GM18868 (cell line): ENCODE data around the gene CR1.
"Not testable (repeated sequence)": the region's sequence is repeated elsewhere in the genome, so short reads cannot be mapped to it uniquely, and the experiment has no call there.

Source experiments
- ATAC-seq: cut with Tn5 transposase; IDR thresholded peaks from one replicate; pipeline ENCODE4 v1.9.1; 2021; ENCODE audit warnings: mild to moderate bottlenecking, moderate library complexity; ENCODE audit not compliant: unreplicated experiment

The CR1 gene

DNA sequence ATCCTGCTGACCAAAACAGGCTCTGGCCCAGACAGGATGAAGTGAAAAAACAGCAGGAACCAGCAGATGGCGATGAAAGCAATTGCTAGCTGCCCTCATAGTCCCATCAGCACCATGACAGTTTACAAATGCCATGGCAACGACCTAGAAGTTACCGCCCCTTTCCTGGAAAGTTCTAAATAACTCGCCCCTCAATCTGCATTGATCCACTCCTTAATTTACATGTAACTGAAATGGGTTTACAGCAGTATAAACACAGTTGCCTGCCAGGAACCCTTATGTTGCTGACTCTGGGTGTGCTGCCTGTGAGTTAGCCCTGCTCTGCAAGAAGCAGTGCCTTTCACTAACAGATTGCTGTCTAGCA lies 83.5 kb downstream of the CR1 start:
- ATAC-seq: peak; percentile 69

- no peak for ATAC-seq
Measured at GRCh38 chr1:207581496-207582153, 85.7 kb downstream of the CR1 start.

DNA sequence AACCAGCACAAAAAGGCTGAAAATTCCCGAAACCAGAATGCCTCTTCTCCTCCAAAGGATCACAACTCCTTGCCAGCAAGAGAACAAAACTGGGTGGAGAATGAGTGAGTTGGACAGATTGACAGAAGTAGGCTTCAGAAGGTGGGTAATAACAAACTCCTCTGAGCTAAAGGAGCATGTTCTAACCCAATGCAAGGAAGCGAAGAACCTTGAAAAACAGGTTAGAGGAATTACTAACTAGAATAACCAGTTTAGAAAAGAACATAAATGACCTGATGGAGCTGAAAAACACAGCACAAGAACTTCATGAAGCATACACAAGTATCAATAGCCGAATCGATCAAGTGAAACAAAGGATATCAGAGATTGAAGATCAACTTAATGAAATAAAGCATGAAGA lies 93.5 kb downstream of the CR1 start:
- not testable (repeated sequence) for ATAC-seq

GRCh38 chr1:207591205-207591604 lies 95.2 kb downstream of the CR1 start:
- ATAC-seq: not testable (repeated sequence)

- not testable (repeated sequence) for ATAC-seq
Measured at GRCh38 chr1:207594095-207594494, 98.1 kb downstream of the CR1 start.

DNA sequence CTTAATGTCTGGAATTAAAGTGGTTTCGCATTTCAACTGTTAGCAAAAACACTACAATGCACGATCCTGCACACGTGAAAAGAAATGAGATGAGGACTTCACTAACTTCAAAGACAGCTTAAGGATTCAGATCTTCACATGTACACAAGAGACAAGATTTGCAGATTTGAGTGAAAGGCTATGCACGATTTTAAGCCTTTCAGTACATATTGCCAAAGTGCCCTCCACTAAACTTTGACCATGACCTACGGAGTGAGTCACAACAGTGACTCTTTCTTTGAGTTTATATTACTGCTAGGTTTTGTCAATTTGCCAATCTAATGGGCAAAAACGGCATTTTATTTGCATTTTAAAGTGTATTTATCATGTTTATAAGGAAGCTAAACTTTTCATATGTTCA lies 107.8 kb downstream of the CR1 start:
- no peak for ATAC-seq

DNA sequence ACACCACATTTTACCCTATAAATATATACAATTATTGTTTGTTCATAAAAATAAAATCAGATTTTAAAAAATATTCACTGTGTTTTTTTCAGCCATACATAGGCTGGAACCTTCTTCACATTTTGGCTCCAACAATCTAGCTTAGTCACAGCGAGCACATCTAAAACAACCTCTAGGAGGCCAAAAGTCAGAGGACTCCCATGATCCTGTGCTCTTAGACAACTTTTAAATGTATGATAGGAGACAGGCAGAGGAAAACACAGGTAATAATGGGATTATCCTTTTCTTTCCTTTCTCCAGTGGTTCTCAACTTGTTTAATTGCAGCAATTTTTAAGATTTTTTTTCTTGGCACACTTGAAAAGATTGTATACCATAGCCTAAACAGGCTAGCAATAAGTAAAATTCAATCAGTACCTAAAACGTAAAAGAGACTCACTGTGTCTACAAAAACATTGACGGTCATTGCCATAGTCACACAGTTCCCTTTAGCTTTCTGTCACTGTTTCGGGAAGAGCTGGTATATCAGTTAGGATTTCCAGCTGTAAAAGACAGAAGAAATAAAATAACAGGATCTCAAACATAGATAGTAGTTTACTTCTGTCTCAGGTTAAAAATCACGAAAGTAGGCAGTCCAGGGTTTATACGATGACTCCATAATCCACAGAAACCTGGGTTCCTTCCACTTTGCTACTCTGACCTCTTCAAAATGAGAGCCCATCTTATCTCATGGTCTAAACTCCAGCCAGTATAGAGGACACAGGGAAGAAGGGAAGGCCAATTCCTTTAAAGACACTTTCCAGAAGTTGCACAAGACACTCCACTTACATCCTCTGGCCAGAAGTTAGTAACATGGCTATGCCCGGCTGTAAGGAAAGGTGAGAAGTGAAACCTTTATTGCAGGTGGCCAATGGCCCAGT lies 109.7 kb downstream of the CR1 start:
- ATAC-seq: no peak

GRCh38 chr1:207606362-207606755 lies 110.4 kb downstream of the CR1 start:
- no peak for ATAC-seq

GRCh38 chr1:207612762-207613161 lies 116.8 kb downstream of the CR1 start:
- no peak for ATAC-seq

DNA sequence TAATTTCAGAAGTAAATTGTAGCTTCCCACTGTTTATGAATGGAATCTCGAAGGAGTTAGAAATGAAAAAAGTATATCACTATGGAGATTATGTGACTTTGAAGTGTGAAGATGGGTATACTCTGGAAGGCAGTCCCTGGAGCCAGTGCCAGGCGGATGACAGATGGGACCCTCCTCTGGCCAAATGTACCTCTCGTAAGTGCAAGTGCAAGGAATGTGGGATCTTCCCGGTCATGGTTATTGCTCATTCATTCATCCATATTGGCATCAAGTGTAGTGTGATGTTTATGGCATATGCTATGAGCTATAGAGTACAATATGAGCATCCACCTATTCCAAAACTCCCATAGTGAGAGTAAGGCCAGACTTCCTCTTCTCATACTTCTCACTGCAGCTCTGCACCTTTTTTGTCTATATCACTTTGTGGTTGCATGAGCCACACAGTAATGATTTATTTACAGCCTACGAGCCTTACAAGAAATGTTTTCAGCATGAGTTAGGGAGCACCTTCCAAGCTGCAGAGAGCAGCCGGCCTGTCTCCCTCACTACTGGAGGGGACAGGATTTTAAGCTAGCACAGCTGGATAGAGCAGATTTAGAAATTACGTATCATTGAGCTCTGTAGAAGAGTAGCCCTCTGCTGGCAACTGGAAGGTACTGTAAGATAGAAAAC lies 124.0 kb downstream of the CR1 start:
- ATAC-seq: peak; percentile 91

DNA sequence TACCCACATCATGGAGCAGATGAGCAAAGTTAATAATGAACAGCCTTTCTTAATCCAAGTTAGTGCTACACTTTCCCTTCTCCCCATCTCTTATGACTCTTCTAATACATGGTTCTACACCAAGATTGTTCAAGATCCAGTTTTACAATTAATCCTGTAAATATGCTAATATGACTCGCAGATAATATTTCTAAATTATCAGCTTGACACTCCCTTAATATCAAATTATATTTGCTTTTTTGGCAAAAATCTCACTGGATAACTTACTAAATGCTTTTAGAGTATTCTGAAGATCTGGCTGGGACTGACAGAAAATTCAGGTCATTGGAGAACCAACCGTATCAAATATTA lies 124.6 kb downstream of the CR1 start:
- no peak for ATAC-seq

- not testable (repeated sequence) for ATAC-seq
Measured at GRCh38 chr1:207625504-207626071, 129.6 kb downstream of the CR1 start.

DNA sequence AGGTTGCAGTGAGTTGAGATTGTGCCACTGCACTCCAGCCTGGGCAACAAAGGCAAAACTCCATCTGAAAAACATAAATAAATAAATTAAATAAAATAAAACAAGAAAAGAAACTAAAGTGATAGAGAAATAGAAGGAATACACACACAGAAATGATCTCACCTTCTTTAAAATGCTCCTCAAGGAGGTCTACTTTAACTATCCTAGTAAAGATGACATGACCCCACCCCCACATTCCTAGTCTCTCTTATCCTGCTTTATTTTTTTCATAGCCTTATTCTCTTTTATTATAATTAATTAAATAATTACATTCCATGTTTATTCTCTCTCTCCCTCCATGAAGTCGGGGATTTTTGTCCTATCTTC lies 131.0 kb downstream of the CR1 start:
- ATAC-seq: no peak

GRCh38 chr1:207627496-207627895 lies 131.5 kb downstream of the CR1 start:
- no peak for ATAC-seq

DNA sequence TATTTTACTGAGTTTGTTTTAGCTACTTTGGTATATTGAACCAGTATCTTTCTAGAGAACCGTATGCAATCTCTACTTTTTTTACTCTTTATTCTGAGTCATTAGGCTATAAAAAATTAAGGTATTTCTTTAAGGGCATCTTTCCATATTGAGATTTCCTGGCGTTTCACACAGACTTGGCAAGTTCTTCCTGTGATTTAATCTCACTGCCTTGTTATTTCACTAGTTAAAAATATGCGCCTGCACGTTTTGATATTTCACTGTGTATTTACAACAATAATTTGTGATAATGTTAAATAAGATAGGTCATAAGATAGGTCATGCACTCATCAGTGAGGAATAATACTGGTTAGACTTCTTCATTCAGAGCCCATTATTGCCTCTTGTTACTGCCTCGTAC lies 132.8 kb downstream of the CR1 start:
- ATAC-seq: no peak

DNA sequence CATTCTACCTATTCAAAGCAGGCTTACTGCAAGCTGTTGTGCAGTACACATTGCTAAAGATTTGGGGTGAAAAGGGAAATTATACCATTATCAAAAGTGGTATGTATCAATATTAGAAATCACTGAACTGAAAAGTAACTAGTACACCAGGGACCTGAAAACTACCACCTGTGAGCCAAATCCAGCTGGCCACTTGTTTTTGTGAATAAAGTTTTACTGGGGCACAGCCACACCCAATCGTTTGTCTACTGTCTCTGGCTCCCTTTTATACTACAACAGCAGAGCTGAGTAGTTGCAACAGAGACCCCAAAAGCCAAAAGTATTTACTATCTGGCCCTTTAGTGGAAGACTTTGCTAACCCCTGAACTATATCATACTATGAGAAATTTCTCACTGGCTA lies 135.2 kb downstream of the CR1 start:
- ATAC-seq: no peak

DNA sequence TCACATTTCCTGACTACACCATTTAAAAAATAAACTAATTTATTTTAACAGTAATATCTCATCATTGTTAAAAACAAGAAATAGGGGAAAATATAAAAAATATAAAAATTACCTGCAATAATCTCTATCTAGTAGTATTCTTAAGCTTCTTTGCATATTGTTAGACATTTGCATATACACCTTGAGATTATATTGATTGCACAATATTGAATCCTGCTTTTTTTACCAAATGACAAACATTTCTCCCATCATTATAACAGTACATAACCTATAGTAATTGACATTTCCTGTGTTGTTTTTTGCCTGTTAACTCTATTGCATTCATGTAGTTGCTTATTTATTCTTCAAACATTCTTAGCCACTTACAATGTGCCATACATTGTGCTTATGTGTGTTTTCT lies 137.3 kb downstream of the CR1 start:
- no peak for ATAC-seq

- not testable (repeated sequence) for ATAC-seq
Measured at GRCh38 chr1:207633699-207634289, 137.8 kb downstream of the CR1 start.

DNA sequence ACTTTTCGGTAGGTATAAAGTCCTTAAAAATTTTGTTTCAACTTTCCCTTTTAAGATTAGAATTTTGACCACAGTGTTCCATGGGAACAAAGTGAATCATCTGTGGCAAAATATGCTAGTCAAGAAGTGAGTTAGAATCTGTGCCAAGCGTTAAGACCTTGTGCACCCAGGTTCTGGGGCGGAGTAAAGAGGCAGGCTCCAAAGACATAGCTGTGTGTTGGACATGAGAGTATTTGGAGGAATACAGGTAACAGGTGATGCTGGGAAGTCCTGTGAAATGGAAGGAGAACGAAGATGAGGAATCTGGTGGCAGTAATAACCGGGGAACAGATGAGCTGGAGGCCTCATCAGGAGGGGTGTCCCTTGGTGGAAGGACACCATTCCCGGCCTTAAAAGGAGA lies 138.3 kb downstream of the CR1 start:
- not testable (repeated sequence) for ATAC-seq

DNA sequence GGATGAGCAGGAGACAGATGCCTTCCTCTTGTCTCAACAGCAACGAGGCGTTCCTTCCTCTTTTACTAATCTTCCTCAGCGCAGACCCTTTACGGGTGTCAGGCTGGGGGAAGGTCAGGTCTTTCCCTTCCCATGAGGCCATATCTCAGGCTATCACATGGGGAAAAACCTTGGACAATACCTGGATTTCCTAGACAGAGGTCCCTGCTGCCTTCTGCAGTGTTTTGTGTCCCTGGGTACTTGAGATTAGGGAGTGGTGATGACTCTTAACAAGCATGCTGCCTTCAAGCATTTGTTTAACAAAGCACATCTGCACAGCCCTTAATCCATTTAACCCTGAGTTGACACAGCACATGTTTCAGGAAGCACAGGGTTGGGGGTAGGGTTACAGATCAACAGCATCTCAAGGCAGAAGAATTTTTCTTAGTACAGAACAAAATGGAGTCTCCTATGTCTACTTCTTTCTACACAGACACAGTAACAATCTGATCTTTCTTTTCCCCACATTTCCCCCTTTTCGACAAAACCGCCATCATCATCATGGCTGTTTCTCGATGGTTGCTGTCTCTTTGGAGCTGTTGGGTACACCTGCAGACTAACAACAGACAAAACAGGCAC lies 139.7 kb downstream of the CR1 start:
- not testable (repeated sequence) for ATAC-seq
